Stimulated activated naive B cell treated with anti-CD40 and anti-IgM and Interleukin-4, amounts not matched to agents 10 μg/mL and 1 μg/mL and 100 μg/mL, for 72 hours (primary cell): Measurements from ENCODE around the gene ZBP1.

Experiments used
- ATAC-seq, 2 donors: fragments of 150-1000 bp; cut with Tn5 transposase; replicated peaks; 2 replicates each; pipeline ENCODE4 v1.10.0; 2021; ENCODE audit warnings: moderate library complexity in 1 of 2
- DNase-seq: peaks from one replicate; pipeline ENCODE4 v3.0.0; 2021
- H3K27ac Mint-ChIP-seq: one replicate; pipeline ENCODE4 v1.8.0; 2022; ENCODE audit warnings: mild to moderate bottlenecking, mixed read lengths
- H3K27me3 Mint-ChIP-seq, 2 donors: one replicate each; pipeline ENCODE4 v1.8.0; 2022; ENCODE audit warnings: mixed read lengths in 2 of 2
- H3K36me3 Mint-ChIP-seq, 2 donors: one replicate each; pipeline ENCODE4 v1.8.0; 2022; ENCODE audit warnings: mixed read lengths in 2 of 2, mild to moderate bottlenecking in 1 of 2
- H3K4me1 Mint-ChIP-seq, 2 donors: one replicate each; pipeline ENCODE4 v1.8.0; 2022; ENCODE audit warnings: mixed read lengths in 2 of 2, mild to moderate bottlenecking in 1 of 2
- H3K4me3 Mint-ChIP-seq, 2 donors: one replicate each; pipeline ENCODE4 v1.8.0; 2022; ENCODE audit warnings: mild to moderate bottlenecking in 2 of 2, mixed read lengths in 2 of 2, moderate library complexity in 1 of 2
- H3K9me3 Mint-ChIP-seq, 2 donors: one replicate each; pipeline ENCODE4 v1.8.0; 2022; ENCODE audit warnings: mixed read lengths in 2 of 2, mild to moderate bottlenecking in 1 of 2

The ZBP1 gene

GRCh38 chr20:57596998-57597939 is 23.0 kb downstream of the ZBP1 start:
- DNase-seq (peak; percentile 60), ATAC-seq (peak; percentile 79 to 85)
- Mint-ChIP-seq H3K9me3 (no peaks in the 10 kb centered on the region), H3K27ac (no peak overlapping the region), H3K27me3 (peaks cover 5 to 6% of the 10 kb centered on the region in 2 donors), H3K4me3 (peak overlapping the region in 1 of 2 donors; percentile 16), H3K36me3 (peaks cover 0 to 1% of the 10 kb centered on the region in 2 donors), H3K4me1 (peaks cover 15 to 22% of the 10 kb centered on the region in 2 donors)

- H3K36me3 Mint-ChIP-seq: peaks cover 0 to 1% of the 10 kb centered on the region in 2 donors
- ATAC-seq: no peak
- H3K27me3 Mint-ChIP-seq: peaks cover 4 to 11% of the 10 kb centered on the region in 2 donors
- H3K9me3 Mint-ChIP-seq: no peaks in the 10 kb centered on the region
- no peak overlapping the region for H3K4me3 Mint-ChIP-seq
- peaks cover 16 to 22% of the 10 kb centered on the region in 2 donors for H3K4me1 Mint-ChIP-seq
- DNase-seq: no peak
- H3K27ac Mint-ChIP-seq: no peak overlapping the region
These were observed 23.9 kb downstream of the ZBP1 start for GRCh38 chr20:57596358-57596757.

GRCh38 chr20:57595041-57596030 is 24.9 kb downstream of the ZBP1 start:
- no peaks in the 10 kb centered on the region for H3K9me3 Mint-ChIP-seq
- no peak overlapping the region for H3K27ac Mint-ChIP-seq
- ATAC-seq (no peak), DNase-seq (no peak)
- peak overlapping the region in 1 of 2 donors; percentile 9 for H3K4me3 Mint-ChIP-seq
- H3K4me1 Mint-ChIP-seq: peaks cover 16 to 22% of the 10 kb centered on the region in 2 donors
- peaks cover 0 to 1% of the 10 kb centered on the region in 2 donors for H3K36me3 Mint-ChIP-seq
- peaks cover 8 to 12% of the 10 kb centered on the region in 2 donors for H3K27me3 Mint-ChIP-seq

- ATAC-seq (peak; percentile 44 to 47), DNase-seq (no peak)
- peaks cover 0 to 1% of the 10 kb centered on the region in 2 donors for H3K36me3 Mint-ChIP-seq
- H3K4me3 Mint-ChIP-seq: no peak overlapping the region
- H3K27ac Mint-ChIP-seq: no peak overlapping the region
- H3K27me3 Mint-ChIP-seq: peaks cover 8 to 21% of the 10 kb centered on the region in 2 donors
- no peaks in the 10 kb centered on the region for H3K9me3 Mint-ChIP-seq
- peaks cover 16 to 22% of the 10 kb centered on the region in 2 donors for H3K4me1 Mint-ChIP-seq
These were observed 25.9 kb downstream of the ZBP1 start for GRCh38 chr20:57594092-57594951.

DNA sequence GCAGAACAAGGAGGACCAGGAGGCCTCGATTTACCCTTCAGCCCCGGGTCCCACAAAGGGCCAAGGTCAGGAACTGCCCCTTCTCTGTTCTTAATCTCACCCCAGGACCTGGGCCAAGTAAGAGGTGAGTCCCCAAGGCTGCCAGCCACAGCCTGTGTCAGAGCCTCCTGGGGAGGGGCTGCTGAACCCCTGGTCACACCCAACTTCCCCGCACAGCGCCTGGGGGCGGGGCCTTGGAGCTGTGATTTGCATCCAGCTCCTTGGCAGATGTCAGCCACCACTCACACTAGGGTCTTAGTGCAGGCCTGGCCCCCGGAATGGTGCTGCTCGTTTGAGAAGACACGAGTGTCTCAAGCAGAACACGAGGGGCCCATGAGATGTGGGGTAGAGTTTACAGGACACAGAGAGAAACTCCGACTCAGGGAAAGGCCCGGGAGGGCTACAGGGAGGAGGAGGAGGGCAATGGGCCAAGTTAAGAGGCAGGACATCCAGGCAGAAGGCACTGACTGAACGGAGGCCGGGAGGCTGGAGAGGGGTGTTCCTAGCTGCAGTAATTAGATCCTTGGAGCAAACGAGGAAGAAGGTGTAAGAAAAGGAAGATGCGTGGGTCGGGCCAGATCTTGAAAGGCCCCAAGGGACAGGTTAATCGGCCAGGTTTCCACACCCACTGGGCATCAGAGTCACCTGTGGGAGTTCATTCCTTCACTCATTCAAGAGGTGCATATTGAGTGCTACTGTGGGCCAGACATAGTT is 26.9 kb downstream of the ZBP1 start:
- ATAC-seq: no peak
- no peak overlapping the region for H3K4me3 Mint-ChIP-seq
- H3K27ac Mint-ChIP-seq: peak overlapping the region; percentile 25
- H3K36me3 Mint-ChIP-seq: peaks cover 0 to 1% of the 10 kb centered on the region in 2 donors
- DNase-seq: no peak
- peaks cover 16 to 22% of the 10 kb centered on the region in 2 donors for H3K4me1 Mint-ChIP-seq
- no peaks in the 10 kb centered on the region for H3K9me3 Mint-ChIP-seq
- H3K27me3 Mint-ChIP-seq: peaks cover 12 to 21% of the 10 kb centered on the region in 2 donors

GRCh38 chr20:57592263-57593092 is 27.7 kb downstream of the ZBP1 start:
- DNase-seq: no peak
- H3K4me3 Mint-ChIP-seq: no peak overlapping the region
- peaks cover 2 to 5% of the 10 kb centered on the region in 2 donors for H3K9me3 Mint-ChIP-seq
- H3K27ac Mint-ChIP-seq: no peak overlapping the region
- H3K4me1 Mint-ChIP-seq: peaks cover 13 to 18% of the 10 kb centered on the region in 2 donors
- H3K27me3 Mint-ChIP-seq: peaks cover 12 to 21% of the 10 kb centered on the region in 2 donors
- ATAC-seq: no peak
- H3K36me3 Mint-ChIP-seq: peaks cover 0 to 1% of the 10 kb centered on the region in 2 donors

GRCh38 chr20:57591289-57592229 is 28.7 kb downstream of the ZBP1 start:
- H3K9me3 Mint-ChIP-seq: peaks cover 5 to 12% of the 10 kb centered on the region in 2 donors
- peaks cover 0 to 1% of the 10 kb centered on the region in 2 donors for H3K36me3 Mint-ChIP-seq
- H3K4me1 Mint-ChIP-seq: peaks cover 13 to 15% of the 10 kb centered on the region in 2 donors
- ATAC-seq (no peak), DNase-seq (no peak)
- H3K27me3 Mint-ChIP-seq: peaks cover 15 to 21% of the 10 kb centered on the region in 2 donors
- H3K4me3 Mint-ChIP-seq: no peak overlapping the region
- H3K27ac Mint-ChIP-seq: no peak overlapping the region

DNA sequence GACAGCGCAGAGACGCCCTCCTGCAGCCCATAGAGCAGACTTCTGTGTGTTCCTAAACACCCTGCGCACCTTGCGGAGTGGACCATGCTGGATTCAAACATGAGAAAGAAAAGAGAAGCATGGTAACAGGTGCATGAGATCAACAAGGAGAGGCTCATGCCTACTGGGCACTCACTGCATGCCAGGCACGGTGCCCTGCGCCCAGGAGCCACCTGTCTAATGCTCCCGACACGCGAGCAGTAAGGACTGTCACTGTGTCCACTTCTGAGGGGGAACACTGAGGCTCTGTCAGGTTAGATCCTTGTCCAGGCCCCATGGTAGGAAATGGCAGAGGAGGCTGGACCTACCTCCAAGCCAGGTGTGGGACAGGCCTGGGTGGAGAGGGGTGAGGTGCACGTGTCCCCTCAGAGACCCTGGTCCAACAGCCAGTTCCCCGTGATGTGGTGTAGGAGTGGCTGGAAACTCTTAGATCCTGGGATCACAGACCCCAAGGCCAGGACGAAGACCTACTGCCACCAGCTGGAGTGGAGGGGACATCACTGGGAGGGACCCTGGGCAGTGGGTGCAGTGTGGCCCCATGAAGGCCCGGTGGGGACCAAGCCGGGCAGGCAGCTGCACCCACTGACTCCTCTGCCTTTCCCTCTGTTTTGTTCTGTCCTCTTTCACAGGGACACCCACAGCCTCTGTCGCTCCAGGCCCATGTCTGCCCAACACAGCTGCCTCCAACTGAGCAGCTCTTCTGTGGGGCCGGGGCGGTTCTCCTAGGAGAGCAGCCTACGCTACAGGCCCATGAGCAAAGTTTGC is 29.5 kb downstream of the ZBP1 start:
- Mint-ChIP-seq H3K9me3 (peaks cover 5 to 12% of the 10 kb centered on the region in 2 donors), H3K4me1 (peaks cover 11 to 15% of the 10 kb centered on the region in 2 donors), H3K4me3 (no peak overlapping the region), H3K27ac (no peak overlapping the region), H3K36me3 (peaks cover 0 to under 1% of the 10 kb centered on the region in 2 donors), H3K27me3 (peaks cover 19 to 25% of the 10 kb centered on the region in 2 donors)
- ATAC-seq (no peak), DNase-seq (no peak)

DNA sequence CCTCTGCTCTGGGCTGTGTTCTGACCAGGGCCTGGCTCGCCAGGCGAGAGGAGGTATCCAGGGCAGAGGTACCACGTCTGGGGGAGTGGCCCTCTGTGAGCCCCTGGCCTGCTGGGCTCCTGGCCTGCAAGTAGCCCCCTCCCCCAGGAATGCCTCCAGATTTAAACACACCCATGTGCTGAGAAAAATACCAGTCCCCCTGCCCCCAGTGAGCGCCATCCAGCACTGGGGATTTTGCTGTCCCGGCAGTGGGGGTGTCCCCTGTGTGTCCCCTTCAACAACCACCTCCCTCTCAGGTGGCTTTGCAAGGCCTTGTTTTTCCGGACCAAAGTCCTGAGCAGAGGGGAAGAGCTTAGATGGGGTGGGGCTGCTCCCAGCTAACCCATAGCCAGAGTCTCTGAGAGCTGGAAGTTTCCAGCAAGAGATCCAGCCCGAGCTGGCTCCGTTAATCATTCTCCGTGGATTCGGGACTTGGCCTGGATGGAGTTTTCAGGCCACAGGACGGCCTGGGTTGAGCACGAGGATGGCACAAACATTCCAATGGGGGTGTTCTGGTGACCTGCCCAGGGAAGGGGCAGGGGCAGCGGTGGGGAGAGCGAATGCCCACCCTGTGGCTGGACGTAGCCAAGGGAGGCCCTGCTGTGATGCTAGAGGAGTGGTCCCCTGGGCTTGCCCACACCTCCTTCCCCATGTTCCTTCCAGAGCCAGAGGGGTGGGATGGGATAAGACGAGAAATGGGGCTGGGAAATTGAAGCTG is 30.3 kb downstream of the ZBP1 start:
- ATAC-seq: no peak
- Mint-ChIP-seq H3K4me3 (no peak overlapping the region), H3K36me3 (no peaks in the 10 kb centered on the region), H3K27ac (no peak overlapping the region), H3K9me3 (peaks cover 5 to 12% of the 10 kb centered on the region in 2 donors), H3K4me1 (peaks cover 11 to 15% of the 10 kb centered on the region in 2 donors), H3K27me3 (peaks cover 25 to 32% of the 10 kb centered on the region in 2 donors)
- DNase-seq: no peak

- Mint-ChIP-seq H3K9me3 (peaks cover 5 to 12% of the 10 kb centered on the region in 2 donors), H3K4me1 (peaks cover 9 to 11% of the 10 kb centered on the region in 2 donors), H3K27me3 (peaks cover 31 to 39% of the 10 kb centered on the region in 2 donors), H3K36me3 (no peaks in the 10 kb centered on the region), H3K4me3 (no peak overlapping the region), H3K27ac (no peak overlapping the region)
- no peak for DNase-seq
- ATAC-seq: no peak
These were observed 31.0 kb downstream of the ZBP1 start for GRCh38 chr20:57589123-57589727.
